Fibroblast of the aortic adventitia (primary cell): Measurements from ENCODE around the gene EHF. TPM values are rescaled to one million over a fixed set of nuclear protein-coding genes. Genes with fewer than 3 reads are reported as not detected.

Source experiments
- DNase-seq: peaks from one replicate; pipeline ENCODE4 v3.0.0-alpha.2; 2010; ENCODE audit warnings: low read depth
- H3K4me3 ChIP-seq: 2 replicates; pipeline ENCODE4 v1.5.1; 2011; ENCODE audit warnings: low read depth, mild to moderate bottlenecking, control low read depth, low read length, moderate library complexity
- CTCF ChIP-seq: IDR thresholded peaks from 2 replicates; pipeline ENCODE4 v1.5.1; 2011; ENCODE audit warnings: mild to moderate bottlenecking, low read length, control low read depth, inconsistent platforms; ENCODE audit not compliant: insufficient read depth
- total RNA-seq: library from RNA; depleted of rRNA; stranded (reverse); fragments of >200 nt; gene quantifications from 2 replicates; pipeline ENCODE4 v1.2.3, GENCODE V29; 2012; ENCODE audit warnings: low replicate concordance

The EHF gene
- total RNA-seq, 1 donor, result 0.18 TPM

DNA sequence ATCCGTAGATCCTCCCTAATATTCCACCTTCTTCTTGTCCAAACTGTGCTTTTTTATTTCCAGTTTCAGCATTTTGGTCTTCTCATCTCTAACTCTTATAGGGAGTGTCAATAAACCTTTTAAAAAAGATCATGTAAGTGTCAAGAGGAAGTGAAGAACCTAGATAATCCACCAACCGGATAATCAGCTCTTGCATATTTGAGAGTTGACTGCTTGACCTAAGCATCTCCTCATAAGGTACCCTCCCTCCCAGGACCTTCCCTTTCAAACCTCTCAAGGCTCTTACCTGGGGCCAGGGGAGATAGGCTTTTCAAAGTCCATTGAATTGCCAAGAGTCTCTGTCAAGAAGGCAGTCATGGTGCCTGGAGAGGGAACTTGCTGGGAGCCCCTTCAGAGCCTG lies 691 bp upstream of the EHF start:
- no peak for TF ChIP-seq CTCF
- DNase-seq, result no peak
- no peak overlapping the region for H3K4me3 ChIP-seq

GRCh38 chr11:34621876-34622275 lies 983 bp downstream of the EHF start:
- no peak for TF ChIP-seq CTCF
- no peak overlapping the region for H3K4me3 ChIP-seq
- no peak for DNase-seq

- H3K4me3 ChIP-seq, result no peak overlapping the region
- no peak for TF ChIP-seq CTCF
- DNase-seq, result no peak
Observed at GRCh38 chr11:34623463-34623862, 2.6 kb downstream of the EHF start.

DNA sequence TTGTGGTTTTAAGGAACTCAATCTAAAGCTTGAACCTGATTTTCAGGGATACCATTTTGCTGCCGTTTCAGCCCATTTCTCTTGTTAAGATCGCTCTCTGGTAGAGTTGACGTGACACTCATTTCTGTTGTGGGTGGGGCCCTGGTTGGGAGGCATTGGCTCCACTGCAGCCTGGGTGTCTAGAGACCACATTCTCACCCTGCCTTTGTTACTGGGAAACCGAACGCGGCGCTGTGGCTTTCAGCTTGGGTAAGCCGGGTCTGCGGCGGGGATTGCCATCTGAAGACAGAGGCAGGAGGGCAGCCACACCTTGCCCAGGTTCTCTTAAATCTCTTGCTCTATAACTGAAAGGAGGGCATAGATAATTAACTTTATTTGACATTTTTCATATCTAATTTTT lies 3.2 kb downstream of the EHF start:
- no peak overlapping the region for H3K4me3 ChIP-seq
- TF ChIP-seq CTCF, result no peak
- no peak for DNase-seq

- no peak overlapping the region for H3K4me3 ChIP-seq
- no peak for TF ChIP-seq CTCF
Observed at GRCh38 chr11:34625576-34625975, 4.7 kb downstream of the EHF start.

DNA sequence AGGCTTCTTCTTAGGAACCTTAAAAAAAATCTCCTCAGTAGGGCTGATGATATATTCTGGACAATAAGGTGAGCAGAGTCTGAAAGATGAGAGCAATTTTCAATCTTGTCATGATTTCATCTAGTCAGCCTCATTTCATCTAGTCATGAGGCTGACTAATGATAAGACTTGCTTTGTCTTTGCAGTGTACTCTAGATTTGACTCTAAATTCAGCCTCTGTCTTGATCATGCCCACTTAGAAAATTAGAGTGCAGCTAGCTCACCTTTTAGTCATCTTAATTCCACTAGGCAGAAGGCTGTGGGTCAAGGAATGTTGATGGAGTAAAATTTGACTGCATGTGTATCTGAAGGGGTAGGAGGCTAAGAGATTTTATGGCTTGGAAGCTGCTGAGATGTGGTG lies 5.5 kb downstream of the EHF start:
- no peak for TF ChIP-seq CTCF
- no peak for DNase-seq
- H3K4me3 ChIP-seq, result no peak overlapping the region

More at GRCh38 chr11:34625576-34625975, 4.7 kb downstream of the EHF start:
- no peak for DNase-seq

DNA sequence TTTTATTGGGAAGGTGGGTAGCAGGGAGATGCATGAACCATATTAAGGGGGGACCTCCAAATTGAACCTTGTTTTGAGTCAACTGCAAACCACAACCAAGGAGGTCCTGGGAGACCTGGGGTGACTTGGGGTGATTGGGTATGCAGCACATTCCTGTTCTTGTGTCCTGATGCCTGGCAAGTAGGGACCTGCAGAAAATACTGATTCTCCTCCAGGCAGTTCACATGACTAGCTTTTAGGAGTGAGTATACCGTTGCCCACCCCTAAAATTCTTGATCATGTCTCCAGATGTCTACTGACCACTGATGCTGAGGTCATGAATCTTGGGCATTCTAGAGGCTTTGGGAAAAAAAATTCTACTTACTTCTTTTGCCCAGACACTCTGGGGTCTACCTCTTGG lies 6.3 kb downstream of the EHF start:
- no peak overlapping the region for H3K4me3 ChIP-seq
- no peak for DNase-seq
- TF ChIP-seq CTCF, result no peak
